DLD1 (cell line): ENCODE measurements around the gene TUBB4B.

ENCODE experiments used
- in situ Hi-C: cut with HindIII; loops from 2 replicates; pipeline ENCODE4 v1.10.0; 2017; ENCODE audit warnings: low sequenced_read_pairs

TUBB4B gene

GRCh38 chr9:137224830-137225694 is 16.0 kb upstream of the TUBB4B start, which contains the start of gene CYSRT1:
Gene CYSRT1 (plus strand): TSS chr9:137225174. CDS start chr9:137225622, 448 bp downstream.
- in situ Hi-C loops, result no loop called here

- in situ Hi-C loops, result no loop called here
Observed at GRCh38 chr9:137225699-137226331, 15.3 kb upstream of the TUBB4B start.

- in situ Hi-C loops, result no loop called here
Observed at GRCh38 chr9:137226338-137227053, 14.6 kb upstream of the TUBB4B start.

- in situ Hi-C loops, result no loop called here
Observed at GRCh38 chr9:137227054-137227852, 13.8 kb upstream of the TUBB4B start, which contains the start of gene RNF224. Gene RNF224 (plus strand): TSS chr9:137227502. CDS start chr9:137228336, 834 bp downstream.

GRCh38 chr9:137227853-137228505 is 13.1 kb upstream of the TUBB4B start:
- in situ Hi-C loops, result no loop called here

- in situ Hi-C loops, result no loop called here
Observed at GRCh38 chr9:137228506-137228967, 12.6 kb upstream of the TUBB4B start.

GRCh38 chr9:137228968-137229896 is 11.9 kb upstream of the TUBB4B start:
- in situ Hi-C loops, result no loop called here

- in situ Hi-C loops, result no loop called here
Observed at GRCh38 chr9:137229903-137230704, 11.0 kb upstream of the TUBB4B start.

GRCh38 chr9:137230705-137231371 is 10.2 kb upstream of the TUBB4B start, which contains the start of gene SLC34A3:
Gene SLC34A3 (plus strand): TSS chr9:137230901. CDS start chr9:137231703, 802 bp downstream.
- in situ Hi-C loops, result no loop called here

- in situ Hi-C loops, result no loop called here
Observed at GRCh38 chr9:137231372-137232039, 9.6 kb upstream of the TUBB4B start.

- in situ Hi-C loops, result no loop called here
Observed at GRCh38 chr9:137232101-137232500, 9.0 kb upstream of the TUBB4B start.

GRCh38 chr9:137232510-137232909 is 8.6 kb upstream of the TUBB4B start:
- in situ Hi-C loops, result no loop called here

GRCh38 chr9:137233143-137233980 is 7.7 kb upstream of the TUBB4B start:
- in situ Hi-C loops, result no loop called here

- in situ Hi-C loops, result no loop called here
Observed at GRCh38 chr9:137234055-137234697, 6.9 kb upstream of the TUBB4B start.

GRCh38 chr9:137234758-137235423 is 6.2 kb upstream of the TUBB4B start:
- in situ Hi-C loops, result no loop called here
